GM12873 (cell line): Measurements from ENCODE around the gene TNK1.

Source experiments
- TF ChIP-seq, protein P1 (sequence below): IDR thresholded peaks from 2 replicates; pipeline ENCODE4 v1.5.1; 2012; ENCODE audit warnings: low read depth, mild to moderate bottlenecking, moderate library complexity, low read length, control low read depth; ENCODE audit not compliant: insufficient read depth; ENCODE audit errors: missing control alignments

Gene TNK1

DNA sequence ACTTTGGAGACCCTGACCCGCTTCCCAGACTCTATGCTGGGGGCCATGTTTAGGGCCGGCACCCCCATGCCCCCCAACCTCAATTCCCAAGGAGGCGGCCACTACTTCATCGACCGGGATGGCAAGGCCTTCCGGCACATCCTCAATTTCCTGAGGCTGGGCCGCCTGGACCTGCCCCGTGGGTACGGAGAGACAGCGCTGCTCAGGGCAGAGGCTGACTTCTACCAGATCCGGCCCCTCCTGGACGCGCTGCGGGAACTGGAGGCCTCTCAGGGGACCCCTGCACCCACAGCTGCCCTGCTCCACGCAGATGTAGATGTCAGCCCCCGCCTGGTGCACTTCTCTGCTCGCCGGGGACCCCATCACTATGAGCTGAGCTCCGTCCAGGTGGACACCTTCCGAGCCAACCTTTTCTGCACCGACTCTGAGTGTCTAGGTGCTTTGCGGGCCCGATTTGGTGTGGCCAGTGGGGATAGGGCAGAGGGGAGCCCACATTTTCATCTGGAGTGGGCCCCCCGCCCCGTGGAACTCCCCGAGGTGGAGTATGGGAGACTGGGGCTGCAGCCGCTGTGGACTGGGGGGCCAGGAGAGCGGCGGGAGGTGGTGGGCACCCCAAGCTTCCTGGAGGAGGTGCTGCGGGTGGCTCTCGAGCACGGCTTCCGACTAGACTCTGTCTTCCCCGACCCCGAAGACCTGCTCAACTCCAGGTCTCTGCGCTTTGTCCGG, 27.8 kb upstream of the TNK1 start:
- TF ChIP-seq, protein P1, sequence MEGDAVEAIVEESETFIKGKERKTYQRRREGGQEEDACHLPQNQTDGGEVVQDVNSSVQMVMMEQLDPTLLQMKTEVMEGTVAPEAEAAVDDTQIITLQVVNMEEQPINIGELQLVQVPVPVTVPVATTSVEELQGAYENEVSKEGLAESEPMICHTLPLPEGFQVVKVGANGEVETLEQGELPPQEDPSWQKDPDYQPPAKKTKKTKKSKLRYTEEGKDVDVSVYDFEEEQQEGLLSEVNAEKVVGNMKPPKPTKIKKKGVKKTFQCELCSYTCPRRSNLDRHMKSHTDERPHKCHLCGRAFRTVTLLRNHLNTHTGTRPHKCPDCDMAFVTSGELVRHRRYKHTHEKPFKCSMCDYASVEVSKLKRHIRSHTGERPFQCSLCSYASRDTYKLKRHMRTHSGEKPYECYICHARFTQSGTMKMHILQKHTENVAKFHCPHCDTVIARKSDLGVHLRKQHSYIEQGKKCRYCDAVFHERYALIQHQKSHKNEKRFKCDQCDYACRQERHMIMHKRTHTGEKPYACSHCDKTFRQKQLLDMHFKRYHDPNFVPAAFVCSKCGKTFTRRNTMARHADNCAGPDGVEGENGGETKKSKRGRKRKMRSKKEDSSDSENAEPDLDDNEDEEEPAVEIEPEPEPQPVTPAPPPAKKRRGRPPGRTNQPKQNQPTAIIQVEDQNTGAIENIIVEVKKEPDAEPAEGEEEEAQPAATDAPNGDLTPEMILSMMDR = no peak

DNA sequence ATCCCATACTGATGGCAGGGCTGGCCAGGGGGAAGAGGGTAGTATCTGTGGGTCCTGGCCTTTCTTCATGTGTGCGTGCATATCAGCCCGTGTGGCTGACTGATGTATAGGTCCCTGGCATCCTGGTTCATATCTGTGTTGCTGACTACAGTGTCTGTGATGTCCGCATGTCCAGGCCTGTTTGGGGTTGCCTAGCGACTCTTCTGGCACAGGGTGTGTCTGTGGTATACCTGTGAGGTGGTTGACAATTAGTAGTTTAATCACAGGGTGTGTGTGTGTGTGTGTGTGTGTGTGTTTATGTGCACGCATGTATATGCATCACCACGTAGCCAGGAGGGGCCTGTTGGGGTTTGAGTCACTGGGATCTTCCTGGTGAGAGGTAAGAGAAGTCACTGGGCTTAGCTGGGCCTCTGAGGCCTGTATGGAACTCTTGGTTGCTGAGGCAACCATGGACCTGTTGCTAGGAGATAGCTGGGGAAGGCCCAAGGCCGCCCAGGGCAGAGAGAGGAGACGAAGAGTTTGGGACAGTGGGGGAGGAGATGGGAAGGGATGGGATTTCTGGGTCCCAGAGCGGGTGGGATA, 26.5 kb upstream of the TNK1 start:
- TF ChIP-seq, protein P1 = no peak

DNA sequence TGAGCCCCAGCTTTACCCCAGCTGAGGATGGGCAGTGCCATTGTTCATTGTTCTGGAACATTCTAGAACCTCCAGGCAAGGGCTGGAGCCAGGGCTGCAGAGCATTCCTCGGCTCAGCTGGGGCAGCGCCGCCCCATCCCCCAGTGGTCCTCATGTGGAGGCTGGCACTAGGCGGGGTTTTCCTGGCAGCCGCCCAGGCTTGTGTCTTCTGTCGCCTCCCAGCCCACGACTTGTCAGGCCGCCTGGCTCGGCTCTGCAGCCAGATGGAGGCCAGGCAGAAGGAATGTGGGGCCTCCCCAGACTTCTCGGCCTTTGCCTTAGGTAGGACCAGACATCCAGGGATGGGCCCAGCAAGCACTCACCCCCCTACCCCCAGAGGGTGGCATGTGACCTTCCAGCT, 25.8 kb upstream of the TNK1 start, which contains the start of gene TMEM95:
Gene TMEM95 (plus strand): TSS at position 104 of the 400 bp plus-strand sequence. CDS start 49 bp downstream, at position 153.
- TF ChIP-seq, protein P1 = no peak

DNA sequence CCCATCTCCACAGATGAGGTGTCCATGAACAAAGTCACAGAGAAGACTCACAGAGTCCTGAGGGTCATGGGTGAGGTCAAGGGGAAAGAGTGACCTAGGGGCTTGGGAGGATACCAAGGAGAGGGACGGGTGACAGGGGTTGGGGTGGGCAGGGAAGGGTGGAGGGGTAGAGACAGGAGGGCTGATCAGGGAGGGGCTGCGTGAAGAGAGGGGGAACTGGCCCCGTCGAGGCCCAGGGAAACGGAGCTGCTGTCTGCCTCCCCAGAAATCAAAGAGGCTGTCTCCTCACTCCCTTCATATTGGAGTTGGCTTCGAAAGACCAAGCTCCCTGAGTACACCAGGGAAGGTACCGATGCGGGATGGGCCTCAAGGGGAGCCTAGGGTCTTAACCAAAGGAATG, 25.3 kb upstream of the TNK1 start:
- TF ChIP-seq, protein P1 = no peak

DNA sequence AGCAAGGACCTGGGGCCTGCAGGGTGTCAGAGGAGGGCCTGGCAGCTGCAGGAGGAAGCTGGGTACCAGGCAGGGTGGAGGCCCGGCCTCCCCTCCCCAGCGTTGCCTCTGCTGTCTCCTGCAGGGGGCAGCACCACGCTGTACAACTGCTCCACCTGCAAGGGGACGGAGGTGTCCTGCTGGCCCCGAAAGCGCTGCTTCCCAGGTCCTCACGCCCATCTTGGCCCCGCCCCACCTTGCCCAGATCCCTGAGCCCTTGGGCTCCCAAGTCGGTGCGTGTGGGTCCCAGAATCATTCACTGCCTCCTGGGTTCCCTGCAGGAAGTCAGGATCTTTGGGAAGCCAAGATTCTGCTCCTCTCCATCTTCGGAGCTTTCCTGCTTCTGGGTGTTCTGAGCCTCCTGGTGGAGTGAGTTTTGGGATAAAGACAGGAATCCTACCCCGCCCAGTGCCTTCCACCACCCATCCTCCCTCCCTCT, 24.8 kb upstream of the TNK1 start:
- TF ChIP-seq, protein P1 = peak; percentile 97

DNA sequence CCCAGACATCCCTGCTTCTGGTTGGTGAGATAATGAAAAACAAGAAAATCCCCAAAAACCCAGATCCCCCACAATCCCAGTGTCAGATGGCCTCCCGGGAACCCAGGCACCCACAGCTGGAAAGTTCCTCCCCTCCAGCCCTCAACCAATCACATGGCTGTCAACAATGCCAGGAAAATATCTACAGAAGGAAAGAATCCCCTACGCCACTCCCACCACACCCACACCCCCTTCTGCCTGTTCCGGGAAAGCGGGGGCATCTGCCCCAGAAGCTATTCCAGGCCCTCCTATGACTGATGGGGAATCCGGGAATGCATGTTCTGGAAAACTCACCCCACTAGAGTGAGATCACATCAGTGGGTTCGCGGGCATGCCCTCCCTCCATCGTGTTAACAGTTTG, 24.1 kb upstream of the TNK1 start:
- TF ChIP-seq, protein P1 = no peak

DNA sequence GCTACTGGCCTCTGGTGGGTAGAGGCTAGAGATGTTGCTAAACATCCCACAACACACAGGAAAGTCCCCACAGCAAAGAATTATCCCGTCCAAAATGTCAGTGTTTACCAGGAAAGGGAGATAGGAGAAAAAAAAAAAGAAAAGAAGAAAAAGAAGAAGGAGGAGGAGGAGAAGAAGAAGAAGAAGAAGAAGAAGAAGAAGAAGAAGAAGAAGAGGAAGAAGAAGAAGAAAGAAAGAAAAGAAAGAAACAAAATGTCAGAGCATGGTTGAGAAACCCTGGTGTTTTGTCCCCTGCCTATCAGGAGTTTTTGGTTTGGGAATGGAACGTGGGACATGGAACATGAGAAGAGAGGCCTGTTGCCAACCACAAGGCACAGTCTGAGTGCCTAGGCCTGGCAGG, 23.5 kb upstream of the TNK1 start:
- TF ChIP-seq, protein P1 = no peak
